Natural killer cell treated with Interleukin-12 subunit alpha and Interleukin-12 subunit beta and Interleukin-15 and Interleukin-18, amount 100 ng/mL, for 72 hours (primary cell): ENCODE results near the gene SOX6. TPM values are rescaled to one million over a fixed set of nuclear protein-coding genes. Genes with fewer than 3 reads are reported as not detected.

Experiments
- ATAC-seq, 2 donors: fragments of 150-1000 bp; cut with Tn5 transposase in 1 of 2; sonication (Bioruptor Pico), chemical (Tn5 transposase) in 1 of 2; 2 replicates each; pipeline ENCODE4 v1.10.0; 2021
- DNase-seq: peaks from one replicate; pipeline ENCODE4 v3.0.0; 2022; ENCODE audit warnings: low spot score
- H3K27ac Mint-ChIP-seq, 2 donors: 1 replicate in 1 of 2; 2 replicates in 1 of 2; pipeline ENCODE4 v1.8.0; 2022; ENCODE audit warnings: mixed read lengths in 2 of 2, mild to moderate bottlenecking in 1 of 2, moderate library complexity in 1 of 2
- H3K27me3 Mint-ChIP-seq, 2 donors: 1 replicate in 1 of 2; 2 replicates in 1 of 2; pipeline ENCODE4 v1.8.0; 2022; ENCODE audit warnings: mixed read lengths in 2 of 2
- H3K36me3 Mint-ChIP-seq: one replicate; pipeline ENCODE4 v1.8.0; 2022; ENCODE audit warnings: mixed read lengths
- H3K4me1 Mint-ChIP-seq, 2 donors: 1 replicate in 1 of 2; 2 replicates in 1 of 2; pipeline ENCODE4 v1.8.0; 2022; ENCODE audit warnings: low read depth in 2 of 2, mixed read lengths in 2 of 2, mild to moderate bottlenecking in 1 of 2
- H3K4me3 Mint-ChIP-seq: one replicate; pipeline ENCODE4 v1.8.0; 2022; ENCODE audit warnings: mixed read lengths
- H3K9me3 Mint-ChIP-seq: 2 replicates; pipeline ENCODE4 v1.8.0; 2022; ENCODE audit warnings: mixed read lengths
- total RNA-seq, 2 donors: library from RNA; stranded (reverse); gene quantifications; one replicate each; pipeline ENCODE4 v1.2.3, GENCODE V29; 2022

The SOX6 gene
- total RNA-seq, 2 donors from 2014 or later = not detected

GRCh38 chr11:16013242-16013641 is 343.1 kb downstream of the SOX6 start:
- Mint-ChIP-seq H3K27me3 (peaks cover 0 to 2% of the 10 kb centered on the region in 2 donors), H3K4me1 (no peaks in the 10 kb centered on the region), H3K9me3 (peaks cover 3% of the 10 kb centered on the region), H3K27ac (no peak overlapping the region), H3K36me3 (no peaks in the 10 kb centered on the region), H3K4me3 (no peak overlapping the region)
- ATAC-seq (no peak), DNase-seq (no peak)

GRCh38 chr11:16012125-16012751 is 344.1 kb downstream of the SOX6 start:
- H3K36me3 Mint-ChIP-seq = no peaks in the 10 kb centered on the region
- no peak for DNase-seq
- no peak for ATAC-seq
- no peak overlapping the region for H3K4me3 Mint-ChIP-seq
- no peak overlapping the region for H3K27ac Mint-ChIP-seq
- peaks cover 3% of the 10 kb centered on the region for H3K9me3 Mint-ChIP-seq
- H3K4me1 Mint-ChIP-seq = no peaks in the 10 kb centered on the region
- peaks cover 0 to 2% of the 10 kb centered on the region in 2 donors for H3K27me3 Mint-ChIP-seq

GRCh38 chr11:16011396-16011795 is 344.9 kb downstream of the SOX6 start:
- Mint-ChIP-seq H3K9me3 (peaks cover 4% of the 10 kb centered on the region), H3K27ac (no peak overlapping the region)

GRCh38 chr11:16009021-16009420 is 347.3 kb downstream of the SOX6 start:
- DNase-seq (no peak), ATAC-seq (no peak)
- Mint-ChIP-seq H3K36me3 (no peaks in the 10 kb centered on the region), H3K9me3 (peaks cover 3% of the 10 kb centered on the region), H3K4me3 (no peak overlapping the region), H3K4me1 (no peaks in the 10 kb centered on the region), H3K27ac (no peak overlapping the region), H3K27me3 (peaks cover 0 to 2% of the 10 kb centered on the region in 2 donors)

More at GRCh38 chr11:16011396-16011795, 344.9 kb downstream of the SOX6 start:
- no peaks in the 10 kb centered on the region for H3K36me3 Mint-ChIP-seq
- DNase-seq = no peak
- H3K4me1 Mint-ChIP-seq = no peaks in the 10 kb centered on the region
- peaks cover 0 to 2% of the 10 kb centered on the region in 2 donors for H3K27me3 Mint-ChIP-seq
- H3K4me3 Mint-ChIP-seq = no peak overlapping the region
- ATAC-seq = no peak

GRCh38 chr11:16007514-16007913 is 348.8 kb downstream of the SOX6 start:
- Mint-ChIP-seq H3K27me3 (peaks cover 0 to 2% of the 10 kb centered on the region in 2 donors), H3K36me3 (no peaks in the 10 kb centered on the region), H3K4me1 (no peaks in the 10 kb centered on the region), H3K4me3 (no peak overlapping the region), H3K27ac (no peak overlapping the region), H3K9me3 (peaks cover 3% of the 10 kb centered on the region)
- ATAC-seq (no peak), DNase-seq (no peak)

GRCh38 chr11:16002942-16003341 is 353.4 kb downstream of the SOX6 start:
- no peak for ATAC-seq
- Mint-ChIP-seq H3K36me3 (no peaks in the 10 kb centered on the region), H3K4me1 (peaks cover 0 to 8% of the 10 kb centered on the region in 2 donors)

GRCh38 chr11:16001899-16002426 is 354.4 kb downstream of the SOX6 start:
- H3K4me3 Mint-ChIP-seq = no peak overlapping the region
- H3K9me3 Mint-ChIP-seq = peaks cover 3% of the 10 kb centered on the region
- H3K4me1 Mint-ChIP-seq = peaks cover 0 to 8% of the 10 kb centered on the region in 2 donors
- DNase-seq (no peak), ATAC-seq (peak in 1 of 2 donors; percentile 61)
- no peak overlapping the region for H3K27ac Mint-ChIP-seq
- no peaks in the 10 kb centered on the region for H3K27me3 Mint-ChIP-seq
- no peaks in the 10 kb centered on the region for H3K36me3 Mint-ChIP-seq

More at GRCh38 chr11:16002942-16003341, 353.4 kb downstream of the SOX6 start:
- no peak for DNase-seq
- Mint-ChIP-seq H3K27me3 (no peaks in the 10 kb centered on the region), H3K9me3 (peaks cover 3% of the 10 kb centered on the region), H3K4me3 (no peak overlapping the region), H3K27ac (no peak overlapping the region)

- ATAC-seq (no peak), DNase-seq (no peak)
- peaks cover 0 to 8% of the 10 kb centered on the region in 2 donors for H3K4me1 Mint-ChIP-seq
- no peak overlapping the region for H3K27ac Mint-ChIP-seq
- H3K36me3 Mint-ChIP-seq = no peaks in the 10 kb centered on the region
- no peak overlapping the region for H3K4me3 Mint-ChIP-seq
- no peaks in the 10 kb centered on the region for H3K9me3 Mint-ChIP-seq
- H3K27me3 Mint-ChIP-seq = no peaks in the 10 kb centered on the region
Measured at GRCh38 chr11:16001044-16001568, 355.2 kb downstream of the SOX6 start.

- Mint-ChIP-seq H3K4me3 (no peak overlapping the region), H3K4me1 (peaks cover 0 to 8% of the 10 kb centered on the region in 2 donors), H3K27ac (no peak overlapping the region), H3K27me3 (no peaks in the 10 kb centered on the region), H3K36me3 (no peaks in the 10 kb centered on the region), H3K9me3 (no peaks in the 10 kb centered on the region)
- DNase-seq = no peak
- ATAC-seq = no peak
Measured at GRCh38 chr11:16000065-16000464, 356.3 kb downstream of the SOX6 start.

GRCh38 chr11:15993345-15993744 is 363.0 kb downstream of the SOX6 start:
- H3K4me3 Mint-ChIP-seq = no peak overlapping the region
- ATAC-seq (no peak), DNase-seq (no peak)
- H3K9me3 Mint-ChIP-seq = peaks cover 2% of the 10 kb centered on the region
- no peaks in the 10 kb centered on the region for H3K36me3 Mint-ChIP-seq
- H3K4me1 Mint-ChIP-seq = no peaks in the 10 kb centered on the region
- H3K27ac Mint-ChIP-seq = no peak overlapping the region
- no peaks in the 10 kb centered on the region for H3K27me3 Mint-ChIP-seq

- ATAC-seq = no peak
- no peak overlapping the region for H3K4me3 Mint-ChIP-seq
- no peaks in the 10 kb centered on the region for H3K27me3 Mint-ChIP-seq
- H3K4me1 Mint-ChIP-seq = no peaks in the 10 kb centered on the region
- peaks cover 2% of the 10 kb centered on the region for H3K9me3 Mint-ChIP-seq
- no peak for DNase-seq
- no peaks in the 10 kb centered on the region for H3K36me3 Mint-ChIP-seq
- H3K27ac Mint-ChIP-seq = no peak overlapping the region
Measured at GRCh38 chr11:15991215-15991614, 365.1 kb downstream of the SOX6 start.

GRCh38 chr11:15989685-15990084 is 366.7 kb downstream of the SOX6 start:
- ATAC-seq = no peak
- no peak overlapping the region for H3K27ac Mint-ChIP-seq
- H3K36me3 Mint-ChIP-seq = no peaks in the 10 kb centered on the region
- no peak for DNase-seq
- H3K9me3 Mint-ChIP-seq = peaks cover 5% of the 10 kb centered on the region
- peaks cover 0 to 2% of the 10 kb centered on the region in 2 donors for H3K27me3 Mint-ChIP-seq
- no peaks in the 10 kb centered on the region for H3K4me1 Mint-ChIP-seq
- H3K4me3 Mint-ChIP-seq = no peak overlapping the region

GRCh38 chr11:15988693-15989231 is 367.6 kb downstream of the SOX6 start:
- Mint-ChIP-seq H3K27me3 (peaks cover 0 to 2% of the 10 kb centered on the region in 2 donors), H3K27ac (no peak overlapping the region), H3K36me3 (no peaks in the 10 kb centered on the region), H3K4me3 (no peak overlapping the region), H3K4me1 (no peaks in the 10 kb centered on the region), H3K9me3 (peaks cover 5% of the 10 kb centered on the region)
- DNase-seq = no peak
- no peak for ATAC-seq

- H3K4me1 Mint-ChIP-seq = no peaks in the 10 kb centered on the region
- no peak overlapping the region for H3K27ac Mint-ChIP-seq
- no peak overlapping the region for H3K4me3 Mint-ChIP-seq
- no peaks in the 10 kb centered on the region for H3K36me3 Mint-ChIP-seq
- ATAC-seq (no peak), DNase-seq (no peak)
- peaks cover 0 to 2% of the 10 kb centered on the region in 2 donors for H3K27me3 Mint-ChIP-seq
- peaks cover 5% of the 10 kb centered on the region for H3K9me3 Mint-ChIP-seq
Measured at GRCh38 chr11:15988016-15988550, 368.3 kb downstream of the SOX6 start.
